Left ventricle myocardium inferior (tissue), 1 donor: ENCODE data around the gene CCDC91. TPM values are rescaled to one million over a fixed set of nuclear protein-coding genes. Genes with fewer than 3 reads are reported as not detected.

Source experiments
- DNase-seq: peaks from one replicate; pipeline ENCODE4 v3.0.0-alpha.2; 2020
- H3K27ac ChIP-seq: fragments of 200-600 bp; replicated peaks from 2 replicates; pipeline ENCODE4 v1.8.0; 2021
- H3K27me3 ChIP-seq: fragments of 200-600 bp; 2 replicates; pipeline ENCODE4 v1.8.0; 2021; ENCODE audit warnings: low read depth
- H3K36me3 ChIP-seq: fragments of 200-600 bp; 2 replicates; pipeline ENCODE4 v1.8.0; 2021
- H3K4me1 ChIP-seq: fragments of 200-600 bp; 2 replicates; pipeline ENCODE4 v1.8.0; 2021
- H3K4me3 ChIP-seq: fragments of 200-600 bp; 2 replicates; pipeline ENCODE4 v1.8.0; 2021; ENCODE audit warnings: mild to moderate bottlenecking, moderate library complexity
- H3K9me3 ChIP-seq: fragments of 200-600 bp; replicated peaks from 2 replicates; pipeline ENCODE4 v1.8.0; 2021
- intact Hi-C: fragments of 100-400 bp; cut with micrococcal nuclease; formaldehyde crosslinking; loops from one replicate; pipeline ENCODE4 v1.11.0; 2022
- total RNA-seq: library from RNA; stranded (reverse); fragmentation: NEBNext Ultra II Directional; extraction: Animal tissue kit (Norgen Biotek cat#: 25700); gene quantifications from one replicate; pipeline ENCODE4 v1.2.1, GENCODE V29; 2021
- TF ChIP-seq, protein P1 (sequence below): fragments of 200-600 bp; IDR thresholded peaks from 2 replicates; pipeline ENCODE4 v1.8.0; 2021; ENCODE audit warnings: antibody characterized with exemption, mild to moderate bottlenecking, borderline replicate concordance
- donor health status: DM: no; HTN: yes; CAD: no; lungs with severe emphysema.

The CCDC91 gene
- total RNA-seq, 1 donor from 2014 or later, result 46.4 TPM

GRCh38 chr12:28479683-28480082 lies 289.4 kb downstream of the CCDC91 start:
- H3K9me3 ChIP-seq, result peaks cover 4% of the 10 kb centered on the region
- H3K27me3 ChIP-seq, result no peaks in the 10 kb centered on the region
- peaks cover 8% of the 10 kb centered on the region for H3K4me1 ChIP-seq
- intact Hi-C loops, result no loop called here
- H3K36me3 ChIP-seq, result peaks cover 7% of the 10 kb centered on the region
- H3K27ac ChIP-seq, result no peak overlapping the region
- TF ChIP-seq, protein P1, sequence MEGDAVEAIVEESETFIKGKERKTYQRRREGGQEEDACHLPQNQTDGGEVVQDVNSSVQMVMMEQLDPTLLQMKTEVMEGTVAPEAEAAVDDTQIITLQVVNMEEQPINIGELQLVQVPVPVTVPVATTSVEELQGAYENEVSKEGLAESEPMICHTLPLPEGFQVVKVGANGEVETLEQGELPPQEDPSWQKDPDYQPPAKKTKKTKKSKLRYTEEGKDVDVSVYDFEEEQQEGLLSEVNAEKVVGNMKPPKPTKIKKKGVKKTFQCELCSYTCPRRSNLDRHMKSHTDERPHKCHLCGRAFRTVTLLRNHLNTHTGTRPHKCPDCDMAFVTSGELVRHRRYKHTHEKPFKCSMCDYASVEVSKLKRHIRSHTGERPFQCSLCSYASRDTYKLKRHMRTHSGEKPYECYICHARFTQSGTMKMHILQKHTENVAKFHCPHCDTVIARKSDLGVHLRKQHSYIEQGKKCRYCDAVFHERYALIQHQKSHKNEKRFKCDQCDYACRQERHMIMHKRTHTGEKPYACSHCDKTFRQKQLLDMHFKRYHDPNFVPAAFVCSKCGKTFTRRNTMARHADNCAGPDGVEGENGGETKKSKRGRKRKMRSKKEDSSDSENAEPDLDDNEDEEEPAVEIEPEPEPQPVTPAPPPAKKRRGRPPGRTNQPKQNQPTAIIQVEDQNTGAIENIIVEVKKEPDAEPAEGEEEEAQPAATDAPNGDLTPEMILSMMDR, result no peak
- H3K4me3 ChIP-seq, result no peak overlapping the region
- no peak for DNase-seq

DNA sequence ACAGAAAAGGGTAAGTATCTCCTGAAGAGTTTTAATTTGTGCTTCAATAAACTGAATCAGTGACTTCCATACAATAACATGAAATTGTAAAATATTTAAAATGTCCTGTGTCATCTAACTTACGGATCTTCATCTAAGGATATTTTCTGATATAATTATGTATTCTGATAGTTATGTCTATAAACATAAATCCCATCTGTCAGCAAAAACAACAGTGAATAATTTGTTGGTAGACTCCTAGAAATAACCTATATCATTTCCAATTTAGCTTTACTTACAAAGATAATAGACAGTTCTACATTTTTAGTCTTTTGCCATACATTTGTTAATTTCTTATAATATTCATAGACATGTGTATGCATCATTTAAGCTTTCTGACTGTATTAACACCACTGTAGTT lies 293.9 kb downstream of the CCDC91 start:
- no peaks in the 10 kb centered on the region for H3K4me1 ChIP-seq
- DNase-seq, result no peak
- no peak overlapping the region for H3K27ac ChIP-seq
- H3K9me3 ChIP-seq, result no peaks in the 10 kb centered on the region
- H3K4me3 ChIP-seq, result no peak overlapping the region
- TF ChIP-seq, protein P1, result no peak
- H3K36me3 ChIP-seq, result peaks cover 16% of the 10 kb centered on the region
- no peaks in the 10 kb centered on the region for H3K27me3 ChIP-seq
- intact Hi-C loops, result no loop called here

- TF ChIP-seq, protein P1, result no peak
- intact Hi-C loops, result no loop called here
- Histone ChIP-seq H3K4me1 (no peaks in the 10 kb centered on the region), H3K36me3 (peaks cover 16% of the 10 kb centered on the region), H3K27ac (no peak overlapping the region), H3K9me3 (no peaks in the 10 kb centered on the region), H3K4me3 (no peak overlapping the region), H3K27me3 (no peaks in the 10 kb centered on the region)
- DNase-seq, result no peak
Measured at GRCh38 chr12:28486521-28486920, 296.3 kb downstream of the CCDC91 start.

DNA sequence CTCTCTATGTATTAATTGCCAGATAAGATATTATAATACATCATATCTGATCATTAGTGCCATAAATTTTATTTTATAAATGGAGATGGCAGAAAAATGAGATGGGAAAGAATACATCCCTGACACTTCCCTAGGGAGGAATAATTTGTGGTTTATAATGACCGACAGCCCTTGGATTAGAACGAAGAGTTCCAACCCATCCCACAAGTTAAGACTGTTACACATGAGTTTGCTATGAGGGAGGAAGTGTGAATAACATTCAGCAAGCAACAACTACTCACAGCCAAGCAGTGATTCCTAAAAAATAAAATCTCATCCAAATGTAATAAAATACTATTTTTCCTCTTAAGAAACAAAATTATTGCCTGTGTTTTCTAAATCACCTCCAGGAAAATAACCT lies 299.0 kb downstream of the CCDC91 start:
- DNase-seq, result no peak
- Histone ChIP-seq H3K9me3 (no peaks in the 10 kb centered on the region), H3K4me3 (no peak overlapping the region), H3K27me3 (no peaks in the 10 kb centered on the region), H3K4me1 (no peaks in the 10 kb centered on the region), H3K27ac (no peak overlapping the region), H3K36me3 (peaks cover 11% of the 10 kb centered on the region)
- TF ChIP-seq, protein P1, result no peak
- intact Hi-C loops, result no loop called here

- Histone ChIP-seq H3K27ac (no peak overlapping the region), H3K4me1 (no peaks in the 10 kb centered on the region), H3K27me3 (no peaks in the 10 kb centered on the region), H3K9me3 (no peaks in the 10 kb centered on the region), H3K4me3 (no peak overlapping the region), H3K36me3 (peaks cover 5% of the 10 kb centered on the region)
- intact Hi-C loops, result no loop called here
- DNase-seq, result no peak
- TF ChIP-seq, protein P1, result no peak
Measured at GRCh38 chr12:28497889-28498411, 307.7 kb downstream of the CCDC91 start.
